GM13976 (cell line): ENCODE measurements around the gene SAP30BP.

Experiments
- DNase-seq: peaks from one replicate; pipeline ENCODE4 v3.0.0; 2012; ENCODE audit warnings: low spot score
- CTCF ChIP-seq: IDR thresholded peaks from 2 replicates; pipeline ENCODE4 v1.5.1; 2012; ENCODE audit warnings: borderline replicate concordance, mild to moderate bottlenecking; ENCODE audit not compliant: insufficient read depth; ENCODE audit errors: extremely low read depth, missing control alignments, control extremely low read depth
- in situ Hi-C: fragments of 300-500 bp; cut with MboI; formaldehyde crosslinking; loops from one replicate; pipeline ENCODE4 v1.12.0; 2022; ENCODE audit warnings: low sequenced_read_pairs, mixed read lengths, inconsistent platforms; ENCODE audit not compliant: unreplicated experiment

Gene SAP30BP

DNA sequence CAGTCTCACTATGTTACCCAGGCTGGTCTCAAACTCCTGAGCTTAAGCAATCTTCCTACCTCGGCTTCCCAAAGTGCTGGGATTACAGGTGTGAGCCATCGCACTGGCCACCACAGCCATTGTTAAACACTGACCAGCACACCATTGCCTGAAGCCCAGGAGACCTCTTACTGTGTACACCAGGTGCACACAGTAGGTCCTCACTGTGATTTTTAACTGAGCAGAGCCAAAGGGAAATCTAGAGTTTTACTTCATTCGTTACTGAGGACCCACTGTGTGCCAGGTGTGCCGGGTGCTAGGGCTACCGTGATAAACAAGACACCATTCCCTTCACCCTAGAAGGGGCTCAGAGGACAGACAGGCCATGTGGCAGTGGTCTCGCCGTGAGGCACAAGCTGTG, 58.4 kb downstream of the SAP30BP start:
- TF ChIP-seq CTCF = no peak
- in situ Hi-C loops = no loop called here
- no peak for DNase-seq

DNA sequence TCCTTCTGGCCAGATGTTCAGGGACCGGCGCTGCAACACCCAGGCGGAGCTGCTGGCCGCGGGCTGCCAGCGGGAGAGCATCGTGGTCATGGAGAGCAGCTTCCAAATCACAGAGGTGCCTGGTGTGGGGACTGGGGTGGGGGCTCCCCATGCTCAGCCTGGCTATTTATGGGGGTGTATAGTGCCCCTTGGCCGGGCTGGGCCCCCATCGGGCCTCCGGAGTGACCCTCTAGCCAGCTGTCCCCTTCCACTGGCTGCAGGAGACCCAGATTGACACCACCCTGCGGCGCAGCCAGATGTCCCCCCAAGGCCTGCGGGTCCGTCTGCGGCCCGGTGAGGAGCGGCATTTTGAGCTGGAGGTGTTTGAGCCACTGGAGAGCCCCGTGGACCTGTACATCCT, 60.3 kb downstream of the SAP30BP start:
- TF ChIP-seq CTCF = no peak
- in situ Hi-C loops = no loop called here
- no peak for DNase-seq

DNA sequence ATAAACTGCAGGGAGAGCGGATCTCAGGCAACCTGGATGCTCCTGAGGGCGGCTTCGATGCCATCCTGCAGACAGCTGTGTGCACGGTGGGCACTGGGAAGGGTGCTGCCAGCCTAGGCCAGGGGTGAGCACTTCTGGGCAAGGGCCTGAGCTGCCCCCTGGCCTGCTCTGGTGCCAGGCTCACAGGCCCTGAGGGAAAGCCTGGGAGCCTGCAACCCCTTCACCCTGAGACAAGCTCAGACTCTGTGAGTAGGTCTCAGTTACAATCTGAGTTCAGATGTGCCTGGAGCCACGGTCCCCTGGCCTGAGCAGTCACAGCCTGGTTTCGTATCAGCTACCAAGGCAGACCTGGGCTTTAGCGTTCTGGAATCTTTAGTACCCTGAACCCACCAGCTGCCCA, 62.2 kb downstream of the SAP30BP start:
- DNase-seq = no peak
- in situ Hi-C loops = no loop called here
- TF ChIP-seq CTCF = no peak

DNA sequence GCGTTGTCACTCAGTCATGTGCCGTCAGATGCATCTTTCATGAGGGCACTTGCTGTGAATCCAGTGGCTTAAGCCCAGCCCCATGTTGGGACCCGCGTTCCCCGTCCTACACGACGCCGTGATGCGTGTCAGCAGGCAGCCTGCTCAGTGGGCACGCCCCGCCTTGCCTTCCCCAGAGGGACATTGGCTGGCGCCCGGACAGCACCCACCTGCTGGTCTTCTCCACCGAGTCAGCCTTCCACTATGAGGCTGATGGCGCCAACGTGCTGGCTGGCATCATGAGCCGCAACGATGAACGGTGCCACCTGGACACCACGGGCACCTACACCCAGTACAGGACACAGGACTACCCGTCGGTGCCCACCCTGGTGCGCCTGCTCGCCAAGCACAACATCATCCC, 62.9 kb downstream of the SAP30BP start:
- in situ Hi-C loops = no loop called here
- no peak for DNase-seq
- no peak for TF ChIP-seq CTCF

GRCh38 chr17:75731086-75731715, 64.1 kb downstream of the SAP30BP start:
- DNase-seq = no peak
- no peak for TF ChIP-seq CTCF
- in situ Hi-C loops = no loop called here

- in situ Hi-C loops = no loop called here
- no peak for DNase-seq
- TF ChIP-seq CTCF = no peak
Observed at GRCh38 chr17:75731716-75732498, 64.8 kb downstream of the SAP30BP start.

GRCh38 chr17:75733471-75733870, 66.3 kb downstream of the SAP30BP start:
- in situ Hi-C loops = no loop called here
- TF ChIP-seq CTCF = no peak

More at GRCh38 chr17:75733471-75733870, 66.3 kb downstream of the SAP30BP start:
- no peak for DNase-seq
